HG03520 (cell line): Measurements from ENCODE around the gene SUPT3H.

Experiments used
- ATAC-seq: cut with Tn5 transposase; IDR thresholded peaks from one replicate; pipeline ENCODE4 v1.9.1; 2021; ENCODE audit warnings: mild to moderate bottlenecking, moderate library complexity; ENCODE audit not compliant: unreplicated experiment

SUPT3H gene

GRCh38 chr6:44808148-44808547 is 569.6 kb downstream of the SUPT3H start:
- no peak for ATAC-seq

GRCh38 chr6:44806656-44807055 is 571.1 kb downstream of the SUPT3H start:
- no peak for ATAC-seq

GRCh38 chr6:44805238-44805846 is 572.4 kb downstream of the SUPT3H start:
- ATAC-seq: no peak

GRCh38 chr6:44804546-44805159 is 573.1 kb downstream of the SUPT3H start:
- no peak for ATAC-seq

GRCh38 chr6:44804016-44804415 is 573.7 kb downstream of the SUPT3H start:
- no peak for ATAC-seq

- no peak for ATAC-seq
Observed at GRCh38 chr6:44800784-44801592, 576.7 kb downstream of the SUPT3H start.

GRCh38 chr6:44800171-44800783 is 577.5 kb downstream of the SUPT3H start:
- ATAC-seq: no peak

GRCh38 chr6:44797746-44798145 is 580.0 kb downstream of the SUPT3H start:
- ATAC-seq: no peak

GRCh38 chr6:44795326-44795725 is 582.4 kb downstream of the SUPT3H start:
- no peak for ATAC-seq

GRCh38 chr6:44789806-44790205 is 587.9 kb downstream of the SUPT3H start:
- no peak for ATAC-seq

GRCh38 chr6:44789061-44789460 is 588.7 kb downstream of the SUPT3H start:
- no peak for ATAC-seq

- no peak for ATAC-seq
Observed at GRCh38 chr6:44788387-44788981, 589.2 kb downstream of the SUPT3H start.

GRCh38 chr6:44787254-44787834 is 590.4 kb downstream of the SUPT3H start:
- no peak for ATAC-seq

- ATAC-seq: no peak
Observed at GRCh38 chr6:44785130-44785529, 592.6 kb downstream of the SUPT3H start.

GRCh38 chr6:44784195-44784594 is 593.5 kb downstream of the SUPT3H start:
- no peak for ATAC-seq

GRCh38 chr6:44782892-44783291 is 594.8 kb downstream of the SUPT3H start:
- ATAC-seq: no peak

GRCh38 chr6:44781912-44782597 is 595.7 kb downstream of the SUPT3H start:
- no peak for ATAC-seq

- ATAC-seq: no peak
Observed at GRCh38 chr6:44780161-44780560, 597.6 kb downstream of the SUPT3H start.

- no peak for ATAC-seq
Observed at GRCh38 chr6:44779130-44779826, 598.5 kb downstream of the SUPT3H start.
